ENCODE results near the gene OR6K6. TPM values are rescaled to one million over a fixed set of nuclear protein-coding genes. Genes with fewer than 3 reads are reported as not detected.

The OR6K6 gene
- total RNA-seq, 1 donor from 2014 or later = not detected

- Histone ChIP-seq H3K4me2 (no peak overlapping the region), H3K79me2 (ENCODE audit: low read depth) (no peaks in the 10 kb centered on the region), H3F3A (ENCODE audit: low read depth) (no peaks in the 10 kb centered on the region), H3K9ac (no peak overlapping the region), H4K20me1 (ENCODE audit: low read depth) (no peaks in the 10 kb centered on the region), H3K4me1 (no peaks in the 10 kb centered on the region), H2AFZ (replicated peaks) (no peak overlapping the region), H3K4me3 (no peak overlapping the region), H3K27me3 (no peaks in the 10 kb centered on the region), H3K36me3 (no peaks in the 10 kb centered on the region), H3K27ac (no peak overlapping the region), H3K9me3 (ENCODE audit: low read depth) (no peaks in the 10 kb centered on the region)
- H3K4me3 Mint-ChIP-seq = no peak overlapping the region
- H3K9me3 Mint-ChIP-seq = no peaks in the 10 kb centered on the region
- DNase-seq (ENCODE audit: low spot score) = no peak
- no peaks in the 10 kb centered on the region for H3K36me3 Mint-ChIP-seq
- no peak overlapping the region for H3K27ac Mint-ChIP-seq
- H3K27me3 Mint-ChIP-seq (ENCODE audit: insufficient read depth, low read depth) = peaks cover 2% of the 10 kb centered on the region
- H3K4me1 Mint-ChIP-seq = no peaks in the 10 kb centered on the region
- TF ChIP-seq CTCF (IDR thresholded peaks at IDR 0.05) (no peak), EZH2 (IDR thresholded peaks at IDR 0.05) (no peak), EZH2phosphoT487 (IDR thresholded peaks at IDR 0.05) (no peak)
These were observed 22.0 kb upstream of the OR6K6 start for GRCh38 chr1:158732524-158732923.

- Mint-ChIP-seq H3K27ac (no peak overlapping the region), H3K36me3 (no peaks in the 10 kb centered on the region), H3K9me3 (no peaks in the 10 kb centered on the region), H3K4me1 (no peaks in the 10 kb centered on the region), H3K4me3 (no peak overlapping the region), H3K27me3 (ENCODE audit: insufficient read depth, low read depth) (no peaks in the 10 kb centered on the region)
- no peaks in the 10 kb centered on the region for H4K20me1 ChIP-seq (ENCODE audit: low read depth)
- no peaks in the 10 kb centered on the region for H3K9me3 ChIP-seq (ENCODE audit: low read depth)
- no peak overlapping the region for H3K4me2 ChIP-seq
- no peak overlapping the region for H3K27ac ChIP-seq
- no peaks in the 10 kb centered on the region for H3F3A ChIP-seq (ENCODE audit: low read depth)
- no peak overlapping the region for H2AFZ ChIP-seq (replicated peaks)
- no peaks in the 10 kb centered on the region for H3K79me2 ChIP-seq (ENCODE audit: low read depth)
- no peak for DNase-seq (ENCODE audit: low spot score)
- no peaks in the 10 kb centered on the region for H3K36me3 ChIP-seq
- no peaks in the 10 kb centered on the region for H3K27me3 ChIP-seq
- H3K9ac ChIP-seq = no peak overlapping the region
- H3K4me3 ChIP-seq = no peak overlapping the region
- no peaks in the 10 kb centered on the region for H3K4me1 ChIP-seq
- TF ChIP-seq EZH2phosphoT487 (IDR thresholded peaks at IDR 0.05) = no peak
- TF ChIP-seq CTCF (IDR thresholded peaks at IDR 0.05) = no peak
- no peak for TF ChIP-seq EZH2 (IDR thresholded peaks at IDR 0.05)
These were observed 18.7 kb upstream of the OR6K6 start for GRCh38 chr1:158735848-158736247.

- Histone ChIP-seq H3K36me3 (no peaks in the 10 kb centered on the region), H3F3A (ENCODE audit: low read depth) (no peaks in the 10 kb centered on the region), H4K20me1 (ENCODE audit: low read depth) (no peaks in the 10 kb centered on the region), H2AFZ (replicated peaks) (no peak overlapping the region), H3K9me3 (ENCODE audit: low read depth) (no peaks in the 10 kb centered on the region), H3K4me1 (no peaks in the 10 kb centered on the region), H3K79me2 (ENCODE audit: low read depth) (no peaks in the 10 kb centered on the region), H3K9ac (no peak overlapping the region), H3K27me3 (no peaks in the 10 kb centered on the region), H3K4me2 (no peak overlapping the region), H3K27ac (no peak overlapping the region), H3K4me3 (no peak overlapping the region)
- no peak for DNase-seq (ENCODE audit: low spot score)
- TF ChIP-seq EZH2 (IDR thresholded peaks at IDR 0.05) (no peak), CTCF (IDR thresholded peaks at IDR 0.05) (no peak), EZH2phosphoT487 (IDR thresholded peaks at IDR 0.05) (no peak)
- H3K27ac Mint-ChIP-seq = no peak overlapping the region
- no peaks in the 10 kb centered on the region for H3K9me3 Mint-ChIP-seq
- no peaks in the 10 kb centered on the region for H3K4me1 Mint-ChIP-seq
- no peaks in the 10 kb centered on the region for H3K36me3 Mint-ChIP-seq
- peaks cover 2% of the 10 kb centered on the region for H3K27me3 Mint-ChIP-seq (ENCODE audit: insufficient read depth, low read depth)
- H3K4me3 Mint-ChIP-seq = no peak overlapping the region
These were observed 2.3 kb upstream of the OR6K6 start for GRCh38 chr1:158752155-158752712.

Data from neural progenitor cell (in vitro differentiated cells).